Gastroesophageal sphincter (tissue), 4 donors: ENCODE results near the gene DIABLO. TPM values are rescaled to one million over a fixed set of nuclear protein-coding genes. Genes with fewer than 3 reads are reported as not detected.

Source experiments
- ATAC-seq: fragments of 150-250 bp; one replicate; pipeline ENCODE4 v1.9.1; 2016; ENCODE audit warnings: mild to moderate bottlenecking, moderate library complexity
- H3K27ac ChIP-seq, 4 donors: fragments of 200-600 bp; sonication (generic) in 3 of 4; 1 replicate in 3 of 4; 2 replicates in 1 of 4; pipeline ENCODE4 v1.5.1; 2016 to 2019
- H3K27me3 ChIP-seq: fragments of 200-600 bp; sonication (generic); one replicate; pipeline ENCODE4 v1.5.1; 2019
- H3K36me3 ChIP-seq, 2 donors: fragments of 200-600 bp; sonication (generic); one replicate each; pipeline ENCODE4 v1.5.1; 2019; ENCODE audit warnings: control low read depth in 1 of 2
- H3K4me1 ChIP-seq, 3 donors: fragments of 200-600 bp; sonication (generic); 1 replicate in 2 of 3; 2 replicates in 1 of 3; pipeline ENCODE4 v1.5.1; 2016 to 2019; ENCODE audit warnings: control low read depth in 2 of 3
- H3K4me3 ChIP-seq, 2 donors: fragments of 200-600 bp; sonication (generic); one replicate each; pipeline ENCODE4 v1.5.1; 2019; ENCODE audit warnings: mild to moderate bottlenecking in 1 of 2, moderate library complexity in 1 of 2
- H3K9me3 ChIP-seq, 3 donors: fragments of 200-600 bp; sonication (generic); one replicate each; pipeline ENCODE4 v1.5.1; 2017 to 2019; ENCODE audit warnings: control low read depth in 2 of 3
- CTCF ChIP-seq, 4 experiments: fragments of 200-600 bp in 2 of 4; fragments of 450-650 bp in 2 of 4; sonication (generic) in 1 of 4; IDR thresholded peaks; one replicate each; pipeline ENCODE4 v1.5.1; 2017 to 2019; ENCODE audit warnings: antibody characterized with exemption in 4 of 4, mild to moderate bottlenecking in 2 of 4, moderate library complexity in 2 of 4
- EP300 ChIP-seq: sonication (generic); formaldehyde crosslinking; IDR thresholded peaks from one replicate; pipeline ENCODE4 v1.6.1; 2017; ENCODE audit warnings: antibody characterized with exemption, mild to moderate bottlenecking
- POLR2A ChIP-seq, 2 donors: fragments of 450-650 bp; IDR thresholded peaks; one replicate each; pipeline ENCODE4 v1.6.1; 2017; ENCODE audit warnings: antibody characterized with exemption in 2 of 2, mild to moderate bottlenecking in 2 of 2, moderate library complexity in 1 of 2
- POLR2AphosphoS5 ChIP-seq: sonication (generic); formaldehyde crosslinking; IDR thresholded peaks from one replicate; pipeline ENCODE4 v1.6.1; 2017; ENCODE audit warnings: antibody characterized with exemption
- WGBS, 2 donors: methylation state at CpG; one replicate each; pipeline ENCODE4 v1.1.5; 2018; ENCODE audit warnings: low coverage in 1 of 2; 5-methylcytosine and 5-hydroxymethylcytosine counted together
- total RNA-seq, 4 donors: library from RNA; depleted of rRNA; stranded (reverse); fragments of >200 nt; gene quantifications; one replicate each; pipeline ENCODE4 v1.1.0, GENCODE V29; 2016

DIABLO gene
- total RNA-seq, 4 donors from 2014 or later, result 35.8 to 45.3 (median 38.3) TPM

- H3K4me1 ChIP-seq, result no peaks in the 10 kb centered on the region
- H3K9me3 ChIP-seq, result no peaks in the 10 kb centered on the region
- no peak for TF ChIP-seq CTCF (IDR thresholded peaks at IDR 0.05)
- TF ChIP-seq POLR2A (IDR thresholded peaks at IDR 0.05), result no peak
- no peak for TF ChIP-seq POLR2AphosphoS5
- TF ChIP-seq EP300, result no peak
- peaks cover 0 to 99% of the 10 kb centered on the region in 2 donors for H3K36me3 ChIP-seq
- WGBS, 2 donors, result 85 to 88% methylated on average over 1 to 4 of the region's 5 CpGs
- no peak for ATAC-seq
- H3K27ac ChIP-seq, result no peak overlapping the region
- no peak overlapping the region for H3K4me3 ChIP-seq
- no peaks in the 10 kb centered on the region for H3K27me3 ChIP-seq
Observed at GRCh38 chr12:122238861-122239260, 13.0 kb upstream of the DIABLO start.

- H3K4me3 ChIP-seq, result no peak overlapping the region
- no peaks in the 10 kb centered on the region for H3K9me3 ChIP-seq
- no peaks in the 10 kb centered on the region for H3K27me3 ChIP-seq
- H3K36me3 ChIP-seq, result peaks cover 0 to 99% of the 10 kb centered on the region in 2 donors
- no peak for ATAC-seq
- TF ChIP-seq EP300, result no peak
- H3K27ac ChIP-seq, result no peak overlapping the region
- H3K4me1 ChIP-seq, result no peaks in the 10 kb centered on the region
- WGBS, 2 donors, result 91 to 100% methylated on average over 2 to 7 of the region's 7 CpGs
Observed at GRCh38 chr12:122235741-122236140, 9.9 kb upstream of the DIABLO start.

- no peak overlapping the region for H3K4me3 ChIP-seq
- 78 to 84% methylated on average over 3 of the region's 10 CpGs for WGBS, 2 donors
- no peaks in the 10 kb centered on the region for H3K9me3 ChIP-seq
- no peak for ATAC-seq
- no peaks in the 10 kb centered on the region for H3K27me3 ChIP-seq
- TF ChIP-seq CTCF (IDR thresholded peaks at IDR 0.05) (no peak), POLR2AphosphoS5 (no peak), POLR2A (IDR thresholded peaks at IDR 0.05) (no peak), EP300 (no peak)
- peaks cover 0 to 93% of the 10 kb centered on the region in 2 donors for H3K36me3 ChIP-seq
- no peaks in the 10 kb centered on the region for H3K4me1 ChIP-seq
- H3K27ac ChIP-seq, result no peak overlapping the region
Observed at GRCh38 chr12:122232691-122233090, 6.8 kb upstream of the DIABLO start.

GRCh38 chr12:122230798-122231197, 4.9 kb upstream of the DIABLO start:
- WGBS, 2 donors, result 77 to 100% methylated on average over 1 to 5 of the region's 6 CpGs
- H3K4me1 ChIP-seq, result peaks cover 0 to 11% (median 5%) of the 10 kb centered on the region in 3 donors
- no peak overlapping the region for H3K27ac ChIP-seq
- H3K36me3 ChIP-seq, result peaks cover 0 to 74% of the 10 kb centered on the region in 2 donors
- H3K9me3 ChIP-seq, result no peaks in the 10 kb centered on the region
- H3K27me3 ChIP-seq, result no peaks in the 10 kb centered on the region
- no peak overlapping the region for H3K4me3 ChIP-seq
- TF ChIP-seq POLR2AphosphoS5 (no peak), POLR2A (IDR thresholded peaks at IDR 0.05) (no peak), EP300 (no peak), CTCF (IDR thresholded peaks at IDR 0.05) (no peak)
- no peak for ATAC-seq

- no peak for ATAC-seq
- Histone ChIP-seq H3K36me3 (peaks cover 0 to 59% of the 10 kb centered on the region in 2 donors), H3K4me3 (no peak overlapping the region), H3K9me3 (no peaks in the 10 kb centered on the region), H3K4me1 (peaks cover 2 to 34% (median 13%) of the 10 kb centered on the region in 3 donors), H3K27me3 (no peaks in the 10 kb centered on the region), H3K27ac (no peak overlapping the region)
- TF ChIP-seq POLR2AphosphoS5 (no peak), CTCF (IDR thresholded peaks at IDR 0.05) (no peak), POLR2A (IDR thresholded peaks at IDR 0.05) (no peak)
- WGBS, 2 donors, result 82 to 90% methylated on average over 5 of the region's 5 CpGs
Observed at GRCh38 chr12:122228092-122228491, 2.2 kb upstream of the DIABLO start.
